HepG2 (cell line): ENCODE results near the gene MAN1A1. TPM values are rescaled to one million over a fixed set of nuclear protein-coding genes. Genes with fewer than 3 reads are reported as not detected.

ENCODE experiments used
- FOXA3 ChIP-seq: IDR thresholded peaks from 2 replicates; pipeline ENCODE4 v1.6.1; 2016; ENCODE audit warnings: missing genetic modification reagents, missing compliant biosample characterization
- JARID2 ChIP-seq: sonication (generic); formaldehyde crosslinking; IDR thresholded peaks from 2 replicates; pipeline ENCODE4 v1.8.1; 2023; ENCODE audit warnings: missing genetic modification reagents, inconsistent platforms; ENCODE audit not compliant: insufficient replicate concordance
- KMT2B ChIP-seq: IDR thresholded peaks from 2 replicates; pipeline ENCODE4 v1.6.1; 2016; ENCODE audit warnings: missing genetic modification reagents, missing compliant biosample characterization
- MEF2D ChIP-seq: sonication (generic); formaldehyde crosslinking; IDR thresholded peaks from 2 replicates; pipeline ENCODE4 v1.5.1; 2020; ENCODE audit warnings: mild to moderate bottlenecking, missing genetic modification reagents
- POLR2AphosphoS5 ChIP-seq: IDR thresholded peaks from 2 replicates; pipeline ENCODE4 v1.6.1; 2012; ENCODE audit warnings: low read depth, low read length
- PRDM15 ChIP-seq: sonication (generic); formaldehyde crosslinking; IDR thresholded peaks from 2 replicates; pipeline ENCODE4 v1.4.0; 2020; ENCODE audit warnings: missing genetic modification reagents
- SKIL ChIP-seq: sonication (generic); formaldehyde crosslinking; IDR thresholded peaks from 2 replicates; pipeline ENCODE4 v1.8.0; 2022; ENCODE audit warnings: missing genetic modification reagents, mild to moderate bottlenecking, moderate library complexity, borderline replicate concordance
- SOX5 ChIP-seq: IDR thresholded peaks from 2 replicates; pipeline ENCODE4 v1.6.1; 2016; ENCODE audit warnings: borderline replicate concordance
- STAT6 ChIP-seq: sonication (generic); formaldehyde crosslinking; IDR thresholded peaks from 2 replicates; pipeline ENCODE4 v1.4.0; 2020; ENCODE audit warnings: missing genetic modification reagents, mild to moderate bottlenecking, borderline replicate concordance
- ZNF264 ChIP-seq: sonication (generic); formaldehyde crosslinking; IDR thresholded peaks from 2 replicates; pipeline ENCODE4 v1.4.0; 2020; ENCODE audit warnings: missing genetic modification reagents
- ZNF503 ChIP-seq: sonication (generic); formaldehyde crosslinking; IDR thresholded peaks from 2 replicates; pipeline ENCODE4 v1.4.0; 2020; ENCODE audit warnings: missing genetic modification reagents
- ZNF704 ChIP-seq: sonication (generic); formaldehyde crosslinking; IDR thresholded peaks from 2 replicates; pipeline ENCODE4 v1.8.1; 2023; ENCODE audit warnings: mild to moderate bottlenecking, inconsistent platforms, moderate library complexity, missing genetic modification reagents, borderline replicate concordance
- ZNF710 ChIP-seq: sonication (generic); formaldehyde crosslinking; IDR thresholded peaks from 2 replicates; pipeline ENCODE4 v1.5.0; 2020; ENCODE audit warnings: mild to moderate bottlenecking, missing genetic modification reagents, borderline replicate concordance
- polyA plus RNA-seq, 8 experiments: library from polyadenylated mRNA; depleted of rRNA in 3 of 8; stranded (reverse) in 7 of 8; unstranded in 1 of 8; fragments of >200 nt; fragmentation: Illumina TruSeq in 4 of 8; extraction: Trizol in 4 of 8; gene quantifications; 2 replicates each; pipeline versions ENCODE4 v1.2.1 to v1.2.3, GENCODE V29; 2011 to 2016; ENCODE audit warnings: low read depth in 4 of 8, missing spikeins in 1 of 8, mixed read lengths in 1 of 8; ENCODE audit not compliant: insufficient read depth in 1 of 8
- total RNA-seq, 5 experiments: library from RNA; depleted of rRNA; stranded (reverse); fragments of >200 nt; fragmentation: Illumina TruSeq; extraction: Trizol; gene quantifications; 2 replicates each; pipeline ENCODE4 v1.2.3, GENCODE V29; 2016; ENCODE audit warnings: low read depth in 1 of 5

Gene MAN1A1
- total and polyA plus RNA-seq, 2 of the 13 experiments (the other 11 are each of a cell fraction or from before 2014, with no cell fraction given): 156 to 236 TPM

GRCh38 chr6:119173249-119174084 lies 176.1 kb downstream of the MAN1A1 start (continued):
- TF ChIP-seq PRDM15 (CRISPR knock-in tag): 0 out of 2 replicates have a peak, but pooled peaks have one; percentile 10
- TF ChIP-seq JARID2 (CRISPR knock-in tag): no peak
- peak; percentile 43; the same call in 1 of the 2 replicates for TF ChIP-seq MEF2D
- 0 out of 2 replicates have a peak, but pooled peaks have one; percentile 29 for TF ChIP-seq ZNF264 (CRISPR knock-in tag)
- peak; percentile 44; the same call in 1 of the 2 replicates for TF ChIP-seq POLR2AphosphoS5
- TF ChIP-seq ZNF704 (CRISPR knock-in tag): no peak
- TF ChIP-seq ZNF710 (CRISPR knock-in tag): peak; percentile 97
- TF ChIP-seq KMT2B (CRISPR knock-in tag): no peak
- peak; percentile 55; the same call in 1 of the 2 replicates for TF ChIP-seq FOXA3 (CRISPR knock-in tag)
- TF ChIP-seq STAT6 (CRISPR knock-in tag): no peak
- TF ChIP-seq SKIL (CRISPR knock-in tag): no peak
- TF ChIP-seq SOX5: peak; percentile 71
- 0 out of 2 replicates have a peak, but pooled peaks have one; percentile 48 for TF ChIP-seq ZNF503 (CRISPR knock-in tag)
